Gastroesophageal sphincter (tissue), 3 donors: ENCODE data around the gene BAZ2B.

Experiments used
- CTCF ChIP-seq, 4 experiments: fragments of 200-600 bp in 2 of 4; fragments of 450-650 bp in 2 of 4; sonication (generic) in 1 of 4; IDR thresholded peaks; one replicate each; pipeline ENCODE4 v1.5.1; 2017 to 2019; ENCODE audit warnings: antibody characterized with exemption in 4 of 4, mild to moderate bottlenecking in 2 of 4, moderate library complexity in 2 of 4
- EP300 ChIP-seq: sonication (generic); formaldehyde crosslinking; IDR thresholded peaks from one replicate; pipeline ENCODE4 v1.6.1; 2017; ENCODE audit warnings: antibody characterized with exemption, mild to moderate bottlenecking
- POLR2A ChIP-seq, 2 donors: fragments of 450-650 bp; IDR thresholded peaks; one replicate each; pipeline ENCODE4 v1.6.1; 2017; ENCODE audit warnings: antibody characterized with exemption in 2 of 2, mild to moderate bottlenecking in 2 of 2, moderate library complexity in 1 of 2
- POLR2AphosphoS5 ChIP-seq: sonication (generic); formaldehyde crosslinking; IDR thresholded peaks from one replicate; pipeline ENCODE4 v1.6.1; 2017; ENCODE audit warnings: antibody characterized with exemption

GRCh38 chr2:159559034-159559433 is 57.3 kb downstream of the BAZ2B start:
- TF ChIP-seq CTCF (IDR thresholded peaks at IDR 0.05) (no peak), POLR2AphosphoS5 (no peak), POLR2A (IDR thresholded peaks at IDR 0.05) (no peak), EP300 (no peak)
